ENCODE measurements around the gene ZDHHC23.

ZDHHC23 gene

GRCh38 chr3:114005481-114005880 is 57.7 kb downstream of the ZDHHC23 start:
- no peak for DNase-seq (ENCODE audit: low read depth in 2 of 3, low spot score in 1 of 3)

DNA sequence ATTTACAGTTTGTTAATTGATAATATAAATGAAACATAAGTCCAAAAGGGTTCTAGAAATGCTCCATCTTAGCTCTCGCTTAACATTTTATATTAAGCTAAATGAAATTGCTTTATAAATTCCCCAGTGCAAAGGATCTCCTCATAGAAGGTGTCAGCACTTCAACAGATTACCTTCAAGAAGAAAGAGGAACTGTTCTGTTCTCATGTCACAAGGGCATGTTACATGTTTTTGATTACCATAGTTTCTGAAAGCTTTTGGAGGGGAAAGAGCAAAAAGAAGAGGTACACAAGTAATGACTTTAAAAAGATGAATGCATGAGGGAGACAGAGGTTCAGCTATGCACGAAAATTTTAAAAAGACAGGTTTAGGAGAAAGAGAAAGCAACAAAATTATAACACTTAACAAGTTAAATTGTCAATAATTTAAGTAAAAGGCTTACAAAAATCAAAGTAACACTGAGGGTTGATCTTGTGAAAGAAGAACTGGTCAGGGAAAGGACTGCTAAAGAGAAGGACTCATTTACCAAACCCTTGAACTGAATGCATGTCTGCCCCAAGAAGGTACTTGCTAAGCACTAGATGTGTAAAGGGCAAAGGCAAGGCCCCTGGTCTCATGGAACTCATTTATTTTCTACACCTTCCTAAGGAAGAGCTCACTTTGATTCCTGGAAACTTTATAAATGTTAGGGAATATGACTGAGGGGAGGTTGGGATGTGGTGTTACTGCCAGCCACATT is 63.4 kb downstream of the ZDHHC23 start:
- no peak for DNase-seq (ENCODE audit: low read depth in 2 of 3, low spot score in 1 of 3)
